ENCODE measurements around the gene MYO1D.

DNA sequence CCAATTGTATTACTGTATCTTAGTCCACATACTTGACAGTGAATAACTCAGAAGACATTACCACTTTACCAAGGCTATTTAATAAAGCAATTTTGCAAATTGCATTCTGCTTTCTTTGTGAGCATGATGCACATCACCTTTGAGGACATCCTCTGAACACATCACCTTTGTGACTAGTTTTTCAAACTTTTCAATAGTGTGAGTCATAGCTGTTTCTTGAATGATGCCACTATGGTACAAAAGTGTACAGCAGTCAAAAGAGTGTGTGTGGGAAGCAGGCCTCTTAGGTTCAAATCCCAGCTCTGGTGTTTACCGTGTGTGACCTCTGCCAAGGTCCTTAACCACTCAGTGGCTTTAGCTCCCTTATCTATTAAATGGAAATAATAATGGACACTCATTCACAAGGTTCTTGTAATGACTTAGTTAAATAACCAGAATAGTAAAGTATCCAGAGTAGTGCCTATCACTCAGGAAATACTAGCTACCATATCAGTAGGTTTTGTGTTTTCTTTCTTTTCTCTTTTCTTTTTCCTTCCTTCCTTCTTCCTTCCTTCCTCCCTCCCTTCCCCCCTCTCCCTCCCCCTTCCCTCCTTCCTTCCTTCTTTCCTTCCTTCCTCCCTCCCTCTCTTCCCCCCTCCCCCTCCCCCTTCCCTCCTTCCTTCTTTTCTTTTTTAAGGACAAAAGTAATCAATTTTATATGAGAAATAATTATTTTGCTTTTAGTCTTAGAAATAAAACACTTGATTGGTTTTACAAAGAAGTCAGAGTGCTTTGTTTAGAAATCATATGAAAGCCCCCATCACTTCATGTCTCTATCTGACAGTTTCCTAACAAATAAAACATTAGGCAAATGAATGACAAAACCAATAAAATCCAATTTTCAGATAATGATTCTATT is 178.9 kb downstream of the MYO1D start:
- TF ChIP-seq, protein P1, sequence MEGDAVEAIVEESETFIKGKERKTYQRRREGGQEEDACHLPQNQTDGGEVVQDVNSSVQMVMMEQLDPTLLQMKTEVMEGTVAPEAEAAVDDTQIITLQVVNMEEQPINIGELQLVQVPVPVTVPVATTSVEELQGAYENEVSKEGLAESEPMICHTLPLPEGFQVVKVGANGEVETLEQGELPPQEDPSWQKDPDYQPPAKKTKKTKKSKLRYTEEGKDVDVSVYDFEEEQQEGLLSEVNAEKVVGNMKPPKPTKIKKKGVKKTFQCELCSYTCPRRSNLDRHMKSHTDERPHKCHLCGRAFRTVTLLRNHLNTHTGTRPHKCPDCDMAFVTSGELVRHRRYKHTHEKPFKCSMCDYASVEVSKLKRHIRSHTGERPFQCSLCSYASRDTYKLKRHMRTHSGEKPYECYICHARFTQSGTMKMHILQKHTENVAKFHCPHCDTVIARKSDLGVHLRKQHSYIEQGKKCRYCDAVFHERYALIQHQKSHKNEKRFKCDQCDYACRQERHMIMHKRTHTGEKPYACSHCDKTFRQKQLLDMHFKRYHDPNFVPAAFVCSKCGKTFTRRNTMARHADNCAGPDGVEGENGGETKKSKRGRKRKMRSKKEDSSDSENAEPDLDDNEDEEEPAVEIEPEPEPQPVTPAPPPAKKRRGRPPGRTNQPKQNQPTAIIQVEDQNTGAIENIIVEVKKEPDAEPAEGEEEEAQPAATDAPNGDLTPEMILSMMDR (IDR thresholded peaks at IDR 0.05): no peak
- no peak for TF ChIP-seq POLR2A (IDR thresholded peaks at IDR 0.05)

Data from adrenal gland (tissue), 5 donors.